Stomach (tissue), 9 donors: ENCODE results near the gene PDXDC1. TPM values are rescaled to one million over a fixed set of nuclear protein-coding genes. Genes with fewer than 3 reads are reported as not detected.
A peak's percentile ranks its signal among the peaks of the same experiment; 100 is the strongest.
"Not testable (repeated sequence)": the region's sequence is repeated elsewhere in the genome, so short reads cannot be mapped to it uniquely, and the experiment has no call there.

Experiments
- DNase-seq, 2 donors: peaks; one replicate each; pipeline versions ENCODE4 v3.0.0 to v3.0.0-alpha.2; 2013 to 2019
- H3K27ac ChIP-seq, 5 donors: fragments of 200-600 bp in 4 of 5; sonication (generic) in 4 of 5; one replicate each; pipeline ENCODE4 v1.5.1; 2013 to 2019; ENCODE audit warnings: mild to moderate bottlenecking in 1 of 5, moderate library complexity in 1 of 5
- H3K27me3 ChIP-seq, 3 donors: fragments of 200-600 bp; sonication (generic); one replicate each; pipeline ENCODE4 v1.5.1; 2017 to 2019; ENCODE audit warnings: mixed run types in 1 of 3
- H3K36me3 ChIP-seq, 4 donors: fragments of 200-600 bp; sonication (generic); 1 replicate in 3 of 4; 2 replicates in 1 of 4; pipeline ENCODE4 v1.5.1; 2016 to 2019
- H3K4me1 ChIP-seq, 4 donors: fragments of 200-600 bp; sonication (generic); one replicate each; pipeline ENCODE4 v1.5.1; 2016 to 2019
- H3K4me3 ChIP-seq, 4 donors: fragments of 200-600 bp; sonication (generic) in 3 of 4; one replicate each; pipeline ENCODE4 v1.5.1; 2016 to 2019; ENCODE audit warnings: mild to moderate bottlenecking in 1 of 4
- H3K9me3 ChIP-seq, 4 donors: fragments of 200-600 bp; sonication (generic); one replicate each; pipeline ENCODE4 v1.5.1; 2016 to 2019
- EP300 ChIP-seq: sonication (generic); formaldehyde crosslinking; IDR thresholded peaks from one replicate; pipeline ENCODE4 v1.6.1; 2017; ENCODE audit warnings: antibody characterized with exemption
- POLR2A ChIP-seq, 4 donors: fragments of 450-650 bp; IDR thresholded peaks; one replicate each; pipeline ENCODE4 v1.6.1; 2016; ENCODE audit warnings: antibody characterized with exemption in 4 of 4, control low read depth in 2 of 4, mild to moderate bottlenecking in 1 of 4, moderate library complexity in 1 of 4
- WGBS, 5 donors: extraction: QIAGEN DNeasy Blood & Tissue Kit in 3 of 5; methylation state at CpG; one replicate each; pipeline versions ENCODE4 v1.1.5 to v1.1.7; 2013 to 2018; 5-methylcytosine and 5-hydroxymethylcytosine counted together
- intact Hi-C: fragments of 100-400 bp; cut with DNase I; formaldehyde crosslinking; loops from one replicate; pipeline ENCODE4 v1.15.1; 2023; ENCODE audit warnings: low total_unique reads
- polyA plus RNA-seq, 3 donors: library from polyadenylated mRNA; stranded (reverse); fragments of 200-250 nt; gene quantifications; one replicate each; pipeline ENCODE4 v1.2.3, GENCODE V29; 2013
- total RNA-seq, 5 donors: library from RNA; depleted of rRNA; stranded (reverse); fragments of >200 nt; gene quantifications; one replicate each; pipeline versions ENCODE4 v1.1.0 to v1.2.3, GENCODE V29; 2014 to 2016
- TF ChIP-seq, protein P1 (sequence below), 7 experiments: fragments of 450-650 bp in 4 of 7; fragments of 200-600 bp in 3 of 7; sonication (generic) in 3 of 7; IDR thresholded peaks; one replicate each; pipeline ENCODE4 v1.5.1; 2016 to 2019; ENCODE audit warnings: antibody characterized with exemption in 7 of 7, control low read depth in 2 of 7, mild to moderate bottlenecking in 1 of 7
- donor health status: healthy with polysubstance abuse.
- donor health status: Bipolar disorder and iron deficiency.
- donor health status: healthy.

Gene PDXDC1
- total and polyA plus RNA-seq, 8 donors: 35.1 to 126 (median 84.0) TPM

DNA sequence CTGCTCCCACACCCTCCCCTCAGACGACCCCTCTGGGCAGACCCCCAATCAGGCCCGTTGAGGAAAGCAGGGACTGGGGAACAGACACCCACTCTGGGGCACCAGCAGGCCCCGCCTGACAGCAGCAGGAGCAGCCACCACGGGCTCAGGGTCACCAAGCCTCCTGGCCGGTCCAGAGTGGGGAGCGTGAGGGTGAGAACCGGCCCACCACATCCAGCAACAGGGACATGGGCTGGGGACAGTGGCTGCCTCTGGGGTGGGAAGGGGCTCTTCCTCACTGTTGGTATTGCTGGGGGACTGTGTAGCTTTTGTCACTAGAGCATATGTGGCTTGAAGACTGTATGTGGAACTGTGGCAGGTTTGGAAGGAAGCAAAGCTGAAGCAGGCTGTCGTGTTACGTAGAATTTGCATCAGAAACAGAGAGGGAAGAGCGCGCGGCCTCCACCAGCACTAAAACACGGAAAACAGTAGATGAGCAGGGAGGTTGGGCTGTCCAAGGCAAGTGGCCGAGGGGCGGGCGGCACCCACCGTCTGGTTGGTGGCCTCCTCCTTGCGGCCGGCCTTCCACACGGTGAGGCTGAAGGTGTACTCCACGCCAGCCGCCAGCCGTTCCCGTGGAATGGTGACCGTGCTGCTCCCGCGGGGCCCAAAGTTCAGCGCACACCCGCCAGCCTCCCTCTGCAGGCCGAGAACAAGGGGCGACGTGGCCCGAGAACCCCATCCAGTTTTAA, 160.1 kb downstream of the PDXDC1 start:
- WGBS, 5 donors: 87 to 99% (median 96%) methylated on average over 7 to 14 of the region's 33 CpGs
- H3K27ac ChIP-seq, DNase-seq, intact Hi-C loops, H3K4me3 ChIP-seq, H3K27me3 ChIP-seq, H3K9me3 ChIP-seq, H3K4me1 ChIP-seq: not testable (repeated sequence)
- peaks cover 0 to 41% (median 26%) of the 10 kb centered on the region in 4 donors for H3K36me3 ChIP-seq

DNA sequence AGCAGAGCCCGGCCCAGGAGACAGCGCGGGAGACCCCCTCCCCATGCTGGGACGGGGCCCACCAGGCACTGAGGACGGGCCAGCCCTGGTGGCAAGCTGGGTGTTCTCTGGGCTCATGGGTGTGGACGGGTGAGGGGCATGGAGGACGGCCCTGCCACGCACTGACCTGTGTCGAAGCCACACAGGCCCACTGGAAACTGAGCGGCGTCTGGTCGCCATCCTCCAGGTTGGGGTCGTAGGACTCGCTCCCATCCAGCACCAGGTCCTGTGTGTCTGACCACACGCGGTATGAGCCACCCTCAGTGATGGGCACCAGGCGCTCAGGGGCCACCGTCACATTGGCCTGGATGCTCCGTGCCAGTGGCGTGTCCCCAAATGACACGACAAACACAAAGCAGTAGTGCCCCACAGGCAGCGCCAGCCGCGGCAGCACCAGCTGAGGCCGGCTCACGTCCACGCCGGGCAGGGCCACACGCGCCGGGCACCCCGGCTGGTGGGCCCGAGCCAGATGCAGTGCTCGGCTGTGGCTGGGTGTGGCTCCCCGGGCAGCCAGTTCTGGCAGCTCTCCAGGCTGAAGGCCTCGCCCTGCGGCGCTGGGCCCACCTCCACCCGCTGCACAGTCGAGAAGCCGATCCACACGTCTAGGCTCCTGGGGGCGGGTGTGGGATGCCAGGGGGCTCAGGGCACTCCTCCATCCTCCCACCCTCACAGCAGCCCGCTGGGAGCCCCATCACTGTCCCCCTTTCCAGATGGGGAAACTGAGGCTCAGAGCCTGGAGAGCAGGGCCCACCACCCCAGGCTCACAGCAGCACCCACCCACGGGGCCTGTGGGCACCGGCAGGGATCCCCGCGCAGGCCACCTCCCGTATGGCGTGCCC, 160.9 kb downstream of the PDXDC1 start:
- peaks cover 0 to 34% (median 19%) of the 10 kb centered on the region in 4 donors for H3K36me3 ChIP-seq
- intact Hi-C loops, H3K9me3 ChIP-seq, H3K4me3 ChIP-seq, H3K27ac ChIP-seq, H3K27me3 ChIP-seq, DNase-seq: not testable (repeated sequence)
- WGBS, 5 donors: 62 to 82% (median 67%) methylated on average over 10 to 43 of the region's 50 CpGs
- peaks cover 0 to 12% (median 6%) of the 10 kb centered on the region in 4 donors for H3K4me1 ChIP-seq

DNA sequence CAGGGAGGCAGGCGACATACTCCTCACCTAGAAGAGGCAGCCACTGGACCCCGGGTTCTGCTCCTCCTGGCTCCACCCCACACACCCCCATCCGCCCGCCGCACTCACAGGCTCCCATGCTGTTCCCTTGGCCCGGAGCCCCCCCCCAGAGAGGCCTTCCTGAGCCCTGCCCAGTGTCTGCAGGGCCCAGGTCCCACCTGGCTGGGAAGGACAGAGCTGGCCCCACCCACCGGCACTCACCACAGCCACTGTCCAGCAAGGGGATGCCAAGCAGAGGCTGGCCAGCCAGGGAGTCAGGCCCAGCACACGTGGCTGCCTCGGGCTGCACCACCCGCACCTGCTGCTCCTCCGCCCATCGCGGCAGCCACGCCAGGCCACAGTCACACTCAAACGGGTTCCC, 162.7 kb downstream of the PDXDC1 start:
- Histone ChIP-seq H3K4me1 (peaks cover 0 to 30% (median 18%) of the 10 kb centered on the region in 4 donors), H3K27ac (peak overlapping the region in 1 of 5 donors; percentile 24), H3K36me3 (peaks cover 0 to 22% (median 12%) of the 10 kb centered on the region in 4 donors)
- H3K27me3 ChIP-seq, intact Hi-C loops, DNase-seq, H3K9me3 ChIP-seq, H3K4me3 ChIP-seq: not testable (repeated sequence)
- WGBS, 5 donors: 51 to 81% (median 70%) methylated on average over 3 to 9 of the region's 15 CpGs

DNA sequence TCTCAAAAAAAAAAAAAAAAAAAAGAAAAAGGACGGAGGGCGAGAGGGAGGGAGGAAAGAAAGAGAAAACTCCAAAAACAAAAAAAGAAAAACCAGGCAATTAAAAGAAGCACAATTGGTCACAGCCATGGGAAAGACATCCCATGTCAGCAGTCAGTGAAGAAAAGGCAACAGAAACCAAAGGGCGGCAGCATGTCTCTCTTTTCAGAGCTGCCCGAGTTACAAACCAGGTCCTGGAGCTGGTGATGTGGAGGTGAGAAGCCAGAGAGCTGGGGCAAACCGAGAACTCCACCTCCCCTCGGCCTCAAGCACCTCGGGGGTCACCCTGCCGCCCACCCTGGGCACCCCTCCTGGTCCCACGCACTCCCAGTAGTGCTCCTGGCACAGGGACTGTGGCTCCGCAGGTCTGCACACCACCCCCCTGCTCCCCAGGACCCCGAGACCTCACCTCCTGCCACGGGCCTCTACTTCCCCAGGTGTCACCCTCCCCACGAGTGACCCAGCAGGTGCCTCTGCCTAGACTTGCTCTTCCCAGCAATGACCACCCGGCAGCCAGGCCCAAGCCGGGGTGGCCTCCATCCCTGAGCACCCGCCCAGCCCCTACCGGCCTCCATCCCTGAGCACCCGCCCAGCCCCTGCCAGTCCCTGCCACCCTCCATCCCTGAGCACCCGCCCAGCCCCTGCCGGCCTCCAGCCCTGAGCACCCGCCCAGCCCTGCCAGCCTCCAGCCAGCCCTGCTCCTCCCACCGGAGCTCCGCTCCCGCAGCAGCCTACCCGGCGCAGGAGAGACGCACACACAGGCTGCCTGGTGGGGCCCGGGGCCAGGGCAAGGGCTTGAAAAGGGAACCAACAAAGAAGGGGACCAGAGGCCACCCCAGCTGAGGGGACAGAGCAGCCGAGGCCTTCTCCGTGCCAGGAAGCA, 165.9 kb downstream of the PDXDC1 start:
- H3K36me3 ChIP-seq, H3K9me3 ChIP-seq, H3K27me3 ChIP-seq, intact Hi-C loops: not testable (repeated sequence)
- Histone ChIP-seq H3K4me1 (peaks cover 21 to 59% (median 47%) of the 10 kb centered on the region in 4 donors), H3K4me3 (peak overlapping the region in 3 of 4 donors; percentile 16 to 31 (median 16)), H3K27ac (peak overlapping the region in 3 of 5 donors; percentile 83 to 92 (median 89))
- DNase-seq: peak; percentile 38 to 41
- WGBS, 5 donors: 58 to 65% (median 60%) methylated on average over 16 to 30 of the region's 30 CpGs

DNA sequence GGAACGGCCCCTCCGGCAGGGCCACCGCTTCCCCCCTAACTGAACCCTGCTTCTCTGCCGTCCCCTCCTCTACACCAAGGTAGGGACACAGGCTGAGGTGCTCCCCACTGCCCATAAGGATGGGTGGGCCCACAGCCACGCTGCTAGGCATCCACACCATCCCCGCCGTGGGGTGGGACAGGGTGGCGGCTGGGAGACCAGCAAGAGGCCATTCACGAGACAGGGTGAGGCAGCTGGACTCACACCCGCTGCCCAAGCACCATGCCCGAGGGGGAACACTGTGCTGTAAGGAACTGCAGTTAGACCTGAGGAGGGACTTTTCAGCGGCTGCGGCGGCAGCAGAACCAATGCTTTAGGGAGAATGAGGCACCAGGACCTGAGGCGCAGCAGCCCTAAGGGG, 166.8 kb downstream of the PDXDC1 start:
- H3K4me3 ChIP-seq: peak overlapping the region in 1 of 4 donors; percentile 16
- H3K4me1 ChIP-seq: peaks cover 27 to 63% (median 49%) of the 10 kb centered on the region in 4 donors

DNA sequence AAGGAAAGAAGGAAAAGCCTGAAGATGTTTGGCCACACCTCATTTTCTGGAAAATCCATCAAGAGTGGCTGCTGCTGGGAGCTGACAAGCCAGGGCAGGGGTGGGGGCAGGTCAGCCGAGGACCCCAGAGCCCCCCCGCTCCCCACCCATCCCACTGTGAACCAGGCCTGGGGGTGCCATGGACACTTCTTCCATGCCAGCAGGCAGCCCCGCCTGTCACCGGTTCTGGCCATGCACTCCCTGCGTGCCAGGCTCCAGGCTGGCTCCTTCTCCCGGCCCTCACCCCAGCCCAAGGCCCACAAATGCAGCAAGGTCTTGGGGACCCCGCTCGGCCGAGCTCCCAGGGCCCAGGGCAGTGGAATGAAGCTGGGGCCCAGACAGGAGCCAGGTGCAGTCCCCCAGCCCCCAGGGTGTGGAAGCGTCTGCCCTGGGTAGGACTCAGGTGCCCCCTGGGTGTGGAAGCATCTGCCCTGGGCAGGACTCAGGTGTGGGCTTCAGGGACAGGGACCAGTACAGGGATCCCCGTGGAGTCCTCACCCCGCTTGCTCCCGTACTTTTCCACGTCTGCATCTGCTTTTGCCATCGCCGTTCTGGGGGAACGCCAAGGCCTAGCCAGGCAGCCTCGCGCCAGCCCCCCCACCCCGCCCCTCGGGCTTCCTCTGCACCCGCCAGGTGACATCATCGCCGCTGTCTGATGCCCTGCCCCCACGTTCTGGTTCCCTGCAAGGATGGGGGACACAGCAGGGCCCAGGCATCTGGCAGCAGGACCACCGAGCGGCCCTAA, 167.5 kb downstream of the PDXDC1 start:
- H3K27me3 ChIP-seq, H3K36me3 ChIP-seq, DNase-seq, H3K9me3 ChIP-seq, intact Hi-C loops: not testable (repeated sequence)
- peak overlapping the region in 2 of 4 donors; percentile 5 to 16 for H3K4me3 ChIP-seq
- peak overlapping the region in 3 of 5 donors; percentile 83 to 92 (median 89) for H3K27ac ChIP-seq
- 67 to 83% (median 81%) methylated on average over 1 to 20 of the region's 27 CpGs for WGBS, 5 donors
- peaks cover 31 to 70% (median 56%) of the 10 kb centered on the region in 4 donors for H3K4me1 ChIP-seq

More for the DNA sequence above, 166.8 kb downstream of the PDXDC1 start:
- Histone ChIP-seq H3K9me3 (no peaks in the 10 kb centered on the region), H3K27me3 (no peaks in the 10 kb centered on the region), H3K36me3 (no peaks in the 10 kb centered on the region), H3K27ac (peak overlapping the region in 3 of 5 donors; percentile 83 to 92 (median 89))
- 82 to 86% (median 84%) methylated on average over 3 to 15 of the region's 15 CpGs for WGBS, 5 donors
- intact Hi-C loops: no loop called here
- TF ChIP-seq, protein P1, sequence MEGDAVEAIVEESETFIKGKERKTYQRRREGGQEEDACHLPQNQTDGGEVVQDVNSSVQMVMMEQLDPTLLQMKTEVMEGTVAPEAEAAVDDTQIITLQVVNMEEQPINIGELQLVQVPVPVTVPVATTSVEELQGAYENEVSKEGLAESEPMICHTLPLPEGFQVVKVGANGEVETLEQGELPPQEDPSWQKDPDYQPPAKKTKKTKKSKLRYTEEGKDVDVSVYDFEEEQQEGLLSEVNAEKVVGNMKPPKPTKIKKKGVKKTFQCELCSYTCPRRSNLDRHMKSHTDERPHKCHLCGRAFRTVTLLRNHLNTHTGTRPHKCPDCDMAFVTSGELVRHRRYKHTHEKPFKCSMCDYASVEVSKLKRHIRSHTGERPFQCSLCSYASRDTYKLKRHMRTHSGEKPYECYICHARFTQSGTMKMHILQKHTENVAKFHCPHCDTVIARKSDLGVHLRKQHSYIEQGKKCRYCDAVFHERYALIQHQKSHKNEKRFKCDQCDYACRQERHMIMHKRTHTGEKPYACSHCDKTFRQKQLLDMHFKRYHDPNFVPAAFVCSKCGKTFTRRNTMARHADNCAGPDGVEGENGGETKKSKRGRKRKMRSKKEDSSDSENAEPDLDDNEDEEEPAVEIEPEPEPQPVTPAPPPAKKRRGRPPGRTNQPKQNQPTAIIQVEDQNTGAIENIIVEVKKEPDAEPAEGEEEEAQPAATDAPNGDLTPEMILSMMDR (IDR thresholded peaks at IDR 0.05): no peak
- TF ChIP-seq EP300: no peak
- no peak for TF ChIP-seq POLR2A (IDR thresholded peaks at IDR 0.05)
- DNase-seq: no peak

DNA sequence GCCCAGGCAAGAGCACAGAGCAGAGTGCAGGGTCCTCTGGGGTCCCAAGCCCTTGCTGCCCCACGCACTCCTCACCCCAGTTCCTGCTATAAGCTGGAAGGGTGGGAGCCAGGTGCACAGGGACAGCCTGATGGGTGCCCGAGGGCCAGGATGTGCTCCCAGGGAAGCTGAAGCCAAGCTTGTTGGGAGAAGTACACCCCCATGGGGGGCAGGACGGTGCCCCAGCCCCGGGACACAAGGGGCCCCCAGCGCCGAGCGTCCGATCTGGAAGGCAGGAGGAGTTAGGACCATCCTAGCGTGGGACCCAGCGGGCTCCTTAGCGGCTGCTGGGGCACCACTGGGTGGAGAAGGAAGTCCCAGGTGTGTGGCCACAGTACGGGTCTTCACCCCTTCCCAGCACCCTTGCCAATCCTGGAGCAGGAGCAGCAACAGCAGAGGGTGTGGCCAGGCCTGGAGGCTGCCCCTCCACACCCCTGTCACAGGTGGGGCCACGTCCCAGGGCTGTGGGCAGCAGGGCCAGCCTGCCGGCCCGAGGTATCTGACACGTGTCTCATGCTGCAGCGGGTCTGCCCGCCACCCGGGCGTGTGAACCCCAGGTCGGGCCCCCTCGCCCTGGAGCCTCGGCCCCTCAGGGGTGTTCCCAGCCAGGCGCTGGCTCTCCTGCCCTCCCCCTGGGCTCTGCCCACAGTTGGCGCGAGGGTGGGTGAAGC, 168.2 kb downstream of the PDXDC1 start:
- 58 to 67% (median 60%) methylated on average over 17 to 21 of the region's 26 CpGs; no CpG with 5 or more reads in 2 of the 5 donors for WGBS, 5 donors
- Histone ChIP-seq H3K27ac (peak overlapping the region in 4 of 5 donors; percentile 73 to 92 (median 86)), H3K4me1 (peaks cover 35 to 75% (median 60%) of the 10 kb centered on the region in 4 donors)
- H3K27me3 ChIP-seq, H3K4me3 ChIP-seq, H3K9me3 ChIP-seq, H3K36me3 ChIP-seq, intact Hi-C loops: not testable (repeated sequence)
- DNase-seq: peak in 1 of 2 donors; percentile 35

DNA sequence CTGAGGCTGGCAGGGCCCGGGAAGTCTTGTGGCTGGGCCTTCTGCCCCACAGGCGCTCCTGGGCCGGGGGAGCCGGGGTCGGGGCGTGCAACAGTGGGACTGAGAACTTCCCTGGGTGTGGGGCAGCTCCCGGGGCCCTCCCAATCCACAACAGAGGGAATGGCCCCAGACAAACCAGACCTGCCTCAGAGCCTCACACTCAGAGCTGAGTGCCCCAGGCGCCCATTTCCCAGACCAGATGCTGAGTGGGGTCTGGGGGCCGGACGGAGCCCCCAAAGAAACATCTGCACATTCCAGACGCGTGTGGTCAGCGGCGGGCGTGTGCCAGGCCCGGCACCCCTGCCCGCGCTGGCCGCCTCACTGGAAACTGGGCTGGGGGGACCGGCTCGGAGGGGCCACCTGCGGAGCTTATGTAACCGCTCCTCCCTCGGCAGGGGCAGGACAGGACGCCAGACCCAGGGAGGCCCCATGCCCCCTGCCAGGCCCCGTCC, 168.8 kb downstream of the PDXDC1 start:
- H3K27me3 ChIP-seq, intact Hi-C loops, H3K36me3 ChIP-seq, H3K9me3 ChIP-seq: not testable (repeated sequence)
- H3K4me3 ChIP-seq: peak overlapping the region; percentile 4 to 34 (median 32)
- DNase-seq: peak in 1 of 2 donors; percentile 38
- WGBS, 5 donors: 17 to 73% (median 49%) methylated on average over 4 to 25 of the region's 26 CpGs
- peak overlapping the region in 4 of 5 donors; percentile 73 to 92 (median 86) for H3K27ac ChIP-seq
- H3K4me1 ChIP-seq: peaks cover 35 to 75% (median 61%) of the 10 kb centered on the region in 4 donors
